GM12878 (cell line): ENCODE data around the gene KCNK4.

Source experiments
- CTCF ChIP-seq, 3 experiments: IDR thresholded peaks in 2 of 3; conservative IDR thresholded peaks in 1 of 3; 2 replicates each; pipeline ENCODE4 v1.5.1; 2011; ENCODE audit warnings: low read depth in 3 of 3, low read length in 3 of 3, mild to moderate bottlenecking in 3 of 3, control low read depth in 2 of 3, moderate library complexity in 2 of 3, inconsistent platforms in 1 of 3, mixed read lengths in 1 of 3; ENCODE audit not compliant: control insufficient read depth in 2 of 3, insufficient read depth in 1 of 3; ENCODE audit errors: extremely low read depth in 1 of 3
- EZH2 ChIP-seq: IDR thresholded peaks from 2 replicates; pipeline ENCODE4 v1.6.1; 2012; ENCODE audit warnings: low read depth, mild to moderate bottlenecking, control low read depth, inconsistent platforms, low read length, borderline replicate concordance; ENCODE audit not compliant: control insufficient read depth
- POLR2A ChIP-seq: IDR thresholded peaks from 2 replicates; pipeline ENCODE4 v1.6.1; 2011; ENCODE audit warnings: low read depth, mild to moderate bottlenecking, low read length
- POLR2AphosphoS5 ChIP-seq: IDR thresholded peaks from 2 replicates; pipeline ENCODE4 v1.6.1; 2011; ENCODE audit warnings: mild to moderate bottlenecking, low read length, inconsistent platforms
- RAD21 ChIP-seq: IDR thresholded peaks from 2 replicates; pipeline ENCODE4 v1.6.1; 2011; ENCODE audit warnings: mild to moderate bottlenecking, low read depth, low read length, moderate library complexity; ENCODE audit not compliant: insufficient read depth
- SMC3 ChIP-seq: IDR thresholded peaks from 2 replicates; pipeline ENCODE4 v1.6.1; 2011; ENCODE audit warnings: low read length, improper control_type of control experiment, borderline replicate concordance
- SP1 ChIP-seq: IDR thresholded peaks from one replicate; pipeline ENCODE4 v1.6.1; 2011; ENCODE audit warnings: low read depth, low read length
- SREBF1 ChIP-seq: IDR thresholded peaks from 2 replicates; pipeline ENCODE4 v1.6.1; 2012; ENCODE audit warnings: mild to moderate bottlenecking, low read length
- YBX1 ChIP-seq: fragments of 450-650 bp; IDR thresholded peaks from 2 replicates; pipeline ENCODE4 v1.6.1; 2016; ENCODE audit warnings: antibody characterized with exemption
- ZBTB40 ChIP-seq: fragments of 450-650 bp; IDR thresholded peaks from 2 replicates; pipeline ENCODE4 v1.6.1; 2016; ENCODE audit warnings: mild to moderate bottlenecking, moderate library complexity, borderline replicate concordance
- ZNF687 ChIP-seq: fragments of 450-650 bp; IDR thresholded peaks from 2 replicates; pipeline ENCODE4 v1.6.1; 2017; ENCODE audit warnings: mild to moderate bottlenecking, moderate library complexity

- no peak for TF ChIP-seq YBX1
- no peak; the same call in 1 of the 2 replicates for TF ChIP-seq POLR2A
- no peak for TF ChIP-seq CTCF (IDR thresholded peaks at IDR 0.05 in 2 of 3, conservative IDR thresholded peaks at IDR 0.05 in 1 of 3; ENCODE audit: control insufficient read depth in 2 of 3, extremely low read depth in 1 of 3, insufficient read depth in 1 of 3, low read depth in 3 of 3, low read length in 3 of 3)
- TF ChIP-seq SP1: no peak
- TF ChIP-seq SREBF1: no peak
- TF ChIP-seq POLR2AphosphoS5: no peak
- no peak for TF ChIP-seq SMC3
- TF ChIP-seq EZH2: no peak
- TF ChIP-seq RAD21: no peak
- no peak for TF ChIP-seq ZBTB40
- no peak for TF ChIP-seq ZNF687
These were observed 22.5 kb downstream of the KCNK4 start for GRCh38 chr11:64313491-64314145.
